IMR-90 (cell line): ENCODE measurements around the gene UBAC1. TPM values are rescaled to one million over a fixed set of nuclear protein-coding genes. Genes with fewer than 3 reads are reported as not detected.

Source experiments
- ATAC-seq: fragments of 200-7000 bp; cut with Tn5 transposase; 2 replicates; pipeline ENCODE4 v1.9.1; 2020; ENCODE audit warnings: low read depth, mild to moderate bottlenecking, moderate library complexity
- BruUV-seq: library from RNA; stranded (reverse); fragments of 400-500 nt; replicated peaks from 2 replicates; lab custom pipeline; 2021; lab: Mats Ljungman, UMichigan
- CTCF ChIA-PET: fragments of 300-600 bp; formaldehyde crosslinking; extraction: SDS; loops from one replicate; lab custom pipeline; 2021; ENCODE audit warnings: antibody characterized with exemption; lab: Yijun Ruan, JAX
- POLR2A ChIA-PET: fragments of 300-600 bp; sonication (Branson Sonifier 250); formaldehyde crosslinking; loops from one replicate; lab custom pipeline; 2022; ENCODE audit warnings: antibody characterized with exemption; ENCODE audit not compliant: unreplicated experiment; lab: Charles Lee
- DNase-seq: peaks from one replicate; pipeline ENCODE4 v3.0.0; 2013
- H2AFZ ChIP-seq: replicated peaks from 2 replicates; pipeline ENCODE3; 2013; ENCODE audit warnings: low read length, mild to moderate bottlenecking; ENCODE audit not compliant: poor library complexity
- H2AK5ac ChIP-seq: 2 replicates; pipeline ENCODE4 v1.6.1; 2013; ENCODE audit warnings: low read depth, low read length, inconsistent platforms
- H2AK9ac ChIP-seq: replicated peaks from 2 replicates; pipeline ENCODE3; 2013; ENCODE audit warnings: mild to moderate bottlenecking, low read depth, low read length, moderate library complexity; ENCODE audit not compliant: poor library complexity
- H2BK120ac ChIP-seq: 2 replicates; pipeline ENCODE4 v1.6.1; 2013; ENCODE audit warnings: low read depth, low read length, inconsistent platforms
- H2BK15ac ChIP-seq: 3 replicates; pipeline ENCODE4 v1.6.1; 2013; ENCODE audit warnings: low read depth, low read length, inconsistent platforms
- H2BK20ac ChIP-seq: 2 replicates; pipeline ENCODE4 v1.6.1; 2013; ENCODE audit warnings: low read depth, mild to moderate bottlenecking, inconsistent platforms, low read length, moderate library complexity
- H2BK5ac ChIP-seq: 2 replicates; pipeline ENCODE4 v1.6.1; 2013; ENCODE audit warnings: mild to moderate bottlenecking, low read depth, low read length, inconsistent platforms; ENCODE audit not compliant: poor library complexity, severe bottlenecking
- H3K14ac ChIP-seq: replicated peaks from 2 replicates; pipeline ENCODE4 v1.6.1; 2013; ENCODE audit warnings: low read depth, low read length, inconsistent platforms
- H3K18ac ChIP-seq: 2 replicates; pipeline ENCODE4 v1.6.1; 2013; ENCODE audit warnings: low read depth, low read length, control low read depth
- H3K23ac ChIP-seq: 2 replicates; pipeline ENCODE4 v1.6.1; 2013; ENCODE audit warnings: low read depth, low read length, inconsistent platforms
- H3K27ac ChIP-seq: 2 replicates; pipeline ENCODE4 v1.5.1; 2013; ENCODE audit warnings: mild to moderate bottlenecking, control low read depth, low read length; ENCODE audit not compliant: insufficient read depth
- H3K27me3 ChIP-seq: 2 replicates; pipeline ENCODE4 v1.6.1; 2013; ENCODE audit warnings: low read length; ENCODE audit not compliant: control insufficient read depth, insufficient read depth
- H3K36me3 ChIP-seq: 2 replicates; pipeline ENCODE4 v1.6.1; 2013; ENCODE audit warnings: low read length, mixed read lengths; ENCODE audit not compliant: control insufficient read depth, insufficient read depth
- H3K4ac ChIP-seq: 2 replicates; pipeline ENCODE4 v1.6.1; 2013; ENCODE audit warnings: low read depth, low read length, inconsistent platforms
- H3K4me1 ChIP-seq: 2 replicates; pipeline ENCODE4 v1.6.1; 2013; ENCODE audit warnings: low read length, mixed read lengths; ENCODE audit not compliant: control insufficient read depth, insufficient read depth
- H3K4me2 ChIP-seq: 2 replicates; pipeline ENCODE4 v1.6.1; 2013; ENCODE audit warnings: low read depth, mild to moderate bottlenecking, control low read depth, low read length, moderate library complexity
- H3K4me3 ChIP-seq: 2 replicates; pipeline ENCODE4 v1.5.1; 2013; ENCODE audit warnings: low read depth, mild to moderate bottlenecking, control low read depth, low read length, moderate library complexity; ENCODE audit not compliant: insufficient read depth
- H3K56ac ChIP-seq: 2 replicates; pipeline ENCODE4 v1.6.1; 2013; ENCODE audit warnings: low read length, inconsistent platforms; ENCODE audit not compliant: insufficient read depth; ENCODE audit errors: extremely low read depth
- H3K79me1 ChIP-seq, 2 experiments: 2 replicates each; pipeline ENCODE4 v1.6.1; 2013; ENCODE audit warnings: low read length in 2 of 2, inconsistent platforms in 1 of 2, low read depth in 1 of 2
- H3K9ac ChIP-seq: 2 replicates; pipeline ENCODE4 v1.6.1; 2013; ENCODE audit warnings: low read depth, low read length, control low read depth
- H3K9me1 ChIP-seq: 2 replicates; pipeline ENCODE4 v1.6.1; 2013; ENCODE audit warnings: low read length, inconsistent platforms; ENCODE audit not compliant: insufficient read depth
- H3K9me3 ChIP-seq: 2 replicates; pipeline ENCODE4 v1.6.1; 2013; ENCODE audit warnings: low read length; ENCODE audit not compliant: control insufficient read depth, insufficient read depth
- H4K20me1 ChIP-seq: 2 replicates; pipeline ENCODE4 v1.6.1; 2013; ENCODE audit warnings: low read length, inconsistent platforms; ENCODE audit not compliant: insufficient read depth
- H4K5ac ChIP-seq: 2 replicates; pipeline ENCODE4 v1.6.1; 2013; ENCODE audit warnings: mild to moderate bottlenecking, low read depth, low read length, control low read depth
- H4K8ac ChIP-seq, 2 experiments: 2 replicates each; pipeline ENCODE4 v1.6.1; 2013; ENCODE audit warnings: low read depth in 2 of 2, low read length in 2 of 2, control low read depth in 1 of 2, inconsistent platforms in 1 of 2
- H4K91ac ChIP-seq: 2 replicates; pipeline ENCODE4 v1.6.1; 2013; ENCODE audit warnings: low read depth, low read length, inconsistent platforms; ENCODE audit not compliant: insufficient read depth
- BHLHE40 ChIP-seq: fragments of 150-350 bp; IDR thresholded peaks from 2 replicates; pipeline ENCODE4 v1.6.1; 2016; ENCODE audit warnings: mild to moderate bottlenecking, low read depth, low read length
- ELK1 ChIP-seq: fragments of 150-350 bp; IDR thresholded peaks from 2 replicates; pipeline ENCODE4 v1.6.1; 2016; ENCODE audit warnings: low read depth, mild to moderate bottlenecking, low read length, moderate library complexity, borderline replicate concordance
- MXI1 ChIP-seq: IDR thresholded peaks from 2 replicates; pipeline ENCODE4 v1.6.1; 2012; ENCODE audit warnings: low read depth, mild to moderate bottlenecking, low read length, moderate library complexity, borderline replicate concordance
- RAD21 ChIP-seq: IDR thresholded peaks from 2 replicates; pipeline ENCODE4 v1.6.1; 2012; ENCODE audit warnings: low read length, improper control_type of control experiment
- SMC3 ChIP-seq: fragments of 150-350 bp; IDR thresholded peaks from 2 replicates; pipeline ENCODE4 v1.6.1; 2016; ENCODE audit warnings: low read depth, mild to moderate bottlenecking, antibody characterized with exemption, low read length, moderate library complexity
- WGBS, 2 experiments: methylation state at CpG; one replicate each; pipeline versions ENCODE4 v1.1.5 to v1.1.7; 2013; ENCODE audit warnings: missing lambda C conversion rate in 2 of 2; ENCODE audit not compliant: insufficient read length in 1 of 2; ENCODE audit errors: extremely low coverage in 2 of 2; 5-methylcytosine and 5-hydroxymethylcytosine counted together
- dilution Hi-C: fragments of 300-500 bp; cut with HindIII; formaldehyde crosslinking; loops from one replicate; pipeline ENCODE4 v1.14.3; 2018; ENCODE audit warnings: low sequenced_read_pairs; ENCODE audit not compliant: unreplicated experiment
- in situ Hi-C: fragments of 300-500 bp; cut with MboI; formaldehyde crosslinking; loops from 3 replicates; pipeline ENCODE4 v1.14.3; 2019; ENCODE audit warnings: low sequenced_read_pairs, inconsistent platforms, mixed read lengths
- intact Hi-C: fragments of 100-400 bp; cut with micrococcal nuclease; formaldehyde crosslinking; loops from 2 replicates; pipeline ENCODE4 v1.10.0; 2022
- polyA plus RNA-seq, 3 experiments: library from polyadenylated mRNA; depleted of rRNA; stranded (reverse); fragments of >200 nt; gene quantifications; 2 replicates each; pipeline ENCODE4 v1.2.3, GENCODE V29; 2012; ENCODE audit warnings: low replicate concordance in 1 of 3
- total RNA-seq: library from RNA; depleted of rRNA; stranded (reverse); fragments of >200 nt; gene quantifications from 2 replicates; pipeline ENCODE4 v1.2.3, GENCODE V29; 2012
- TF ChIP-seq, protein P1 (sequence below): conservative IDR thresholded peaks from 2 replicates; pipeline ENCODE4 v1.5.1; 2012; ENCODE audit warnings: mild to moderate bottlenecking, low read depth, low read length, improper control_type of control experiment

UBAC1 gene
- total and polyA plus RNA-seq, 2 of the 4 experiments (the other 2 are of a cell fraction) = 25.3 to 33.9 TPM

DNA sequence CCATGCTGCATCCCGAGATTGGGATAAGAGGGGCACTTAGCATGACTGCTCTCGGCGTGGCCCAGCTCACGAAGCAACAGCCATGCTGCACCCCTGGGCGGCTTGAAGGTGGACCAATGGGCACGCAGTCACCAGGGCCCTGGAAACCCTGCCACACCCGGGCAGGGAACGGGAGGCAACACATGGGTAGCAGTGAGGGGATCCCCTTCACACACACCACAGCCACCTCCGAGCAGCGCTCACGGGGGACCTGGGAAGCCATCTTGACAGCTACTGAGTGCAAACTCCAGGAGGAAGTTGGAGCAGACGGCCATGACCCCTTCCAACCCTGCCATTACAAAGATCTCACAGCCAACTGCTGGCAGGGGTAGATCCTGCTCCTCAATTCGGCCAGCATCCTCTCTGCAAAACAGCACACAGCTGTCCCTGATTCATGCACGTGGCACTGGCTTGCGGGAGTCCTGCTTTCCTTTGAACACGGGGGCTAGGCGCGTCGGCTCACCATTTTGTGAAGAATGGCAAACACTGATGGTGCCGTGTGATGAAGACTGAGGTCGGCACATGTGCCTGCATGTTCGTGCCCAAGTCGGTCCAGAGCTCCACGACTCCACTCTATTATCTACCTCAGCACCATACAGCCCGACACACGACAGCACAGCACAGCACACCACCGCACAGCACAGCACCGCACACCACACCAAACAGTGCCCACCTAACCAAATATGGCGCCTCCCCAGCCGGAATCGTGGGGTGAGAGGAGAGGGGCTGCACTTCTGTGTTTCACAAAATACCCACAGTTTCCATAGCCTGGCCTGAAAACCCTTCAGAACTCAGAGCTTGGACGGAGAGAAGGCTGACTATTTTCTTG lies 5.0 kb downstream of the UBAC1 start (continued):
- TF ChIP-seq MXI1 = no peak

DNA sequence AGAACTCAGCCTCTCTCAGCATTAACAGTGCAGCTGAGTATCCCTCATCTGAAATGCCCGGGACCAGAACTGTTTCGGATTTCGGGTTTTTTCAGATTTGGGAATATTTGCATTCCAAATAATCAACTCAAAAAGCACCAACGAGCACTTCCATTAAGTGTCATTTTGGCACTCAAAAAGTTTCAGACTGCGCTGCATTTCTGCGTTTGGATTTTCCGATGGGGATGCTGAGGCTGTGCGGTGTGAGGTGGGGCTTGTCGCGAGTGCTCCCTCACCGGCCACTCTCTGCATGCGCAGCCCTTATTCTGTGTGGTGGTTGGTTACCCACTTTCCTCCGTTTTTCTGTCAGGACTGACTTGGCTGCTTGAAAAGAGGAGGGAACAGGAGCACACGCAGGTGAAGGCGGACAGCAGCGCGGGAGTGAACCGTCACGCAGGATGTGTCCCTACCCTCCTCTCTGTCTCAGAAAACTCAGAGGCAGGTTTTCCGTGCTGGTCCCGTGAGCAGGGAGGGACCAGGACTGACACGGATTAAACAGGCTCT lies 8.4 kb downstream of the UBAC1 start:
- Histone ChIP-seq H3K14ac (peak overlapping the region; percentile 35), H2BK5ac (peak overlapping the region; percentile 76), H3K23ac (peak overlapping the region; percentile 23; the same call in 1 of the 2 replicates), H4K91ac (0 out of 2 replicates have a peak overlapping the region, but pooled peaks have one; percentile 8), H3K36me3 (peaks cover 22% of the 10 kb centered on the region), H3K4ac (peak overlapping the region; percentile 81), H3K56ac (no peak overlapping the region), H3K9ac (no peak overlapping the region; the same call in 1 of the 2 replicates), H3K27ac (peak overlapping the region; percentile 71), H2BK15ac (no peak overlapping the region), H4K8ac (peak overlapping the region in 1 of 2 experiments; percentile 41; a peak in 1 of 4 replicates), H2BK120ac (peak overlapping the region; percentile 57; the same call in 1 of the 2 replicates), H3K79me1 (peaks cover 13 to 67% of the 10 kb centered on the region in 2 experiments; a peak in 3 of 4 replicates), H3K4me3 (no peak overlapping the region), H3K4me2 (no peak overlapping the region), H3K4me1 (peaks cover 7% of the 10 kb centered on the region), H3K9me3 (no peaks in the 10 kb centered on the region), H3K18ac (no peak overlapping the region), H4K5ac (no peak overlapping the region), H2AK5ac (peak overlapping the region; percentile 72), H2AFZ (peak overlapping the region; percentile 86), H2BK20ac (peak overlapping the region; percentile 69; the same call in 1 of the 2 replicates), H4K20me1 (peaks cover 17% of the 10 kb centered on the region), H2AK9ac (peak overlapping the region; percentile 48), H3K9me1 (peaks cover 11% of the 10 kb centered on the region), H3K27me3 (no peaks in the 10 kb centered on the region)
- DNase-seq (no peak), ATAC-seq (no peak)
- BruUV-seq = no TSS peak
- POLR2A ChIA-PET = no interaction called here
- TF ChIP-seq SMC3 = no peak
- TF ChIP-seq RAD21 = no peak
- TF ChIP-seq, protein P1, sequence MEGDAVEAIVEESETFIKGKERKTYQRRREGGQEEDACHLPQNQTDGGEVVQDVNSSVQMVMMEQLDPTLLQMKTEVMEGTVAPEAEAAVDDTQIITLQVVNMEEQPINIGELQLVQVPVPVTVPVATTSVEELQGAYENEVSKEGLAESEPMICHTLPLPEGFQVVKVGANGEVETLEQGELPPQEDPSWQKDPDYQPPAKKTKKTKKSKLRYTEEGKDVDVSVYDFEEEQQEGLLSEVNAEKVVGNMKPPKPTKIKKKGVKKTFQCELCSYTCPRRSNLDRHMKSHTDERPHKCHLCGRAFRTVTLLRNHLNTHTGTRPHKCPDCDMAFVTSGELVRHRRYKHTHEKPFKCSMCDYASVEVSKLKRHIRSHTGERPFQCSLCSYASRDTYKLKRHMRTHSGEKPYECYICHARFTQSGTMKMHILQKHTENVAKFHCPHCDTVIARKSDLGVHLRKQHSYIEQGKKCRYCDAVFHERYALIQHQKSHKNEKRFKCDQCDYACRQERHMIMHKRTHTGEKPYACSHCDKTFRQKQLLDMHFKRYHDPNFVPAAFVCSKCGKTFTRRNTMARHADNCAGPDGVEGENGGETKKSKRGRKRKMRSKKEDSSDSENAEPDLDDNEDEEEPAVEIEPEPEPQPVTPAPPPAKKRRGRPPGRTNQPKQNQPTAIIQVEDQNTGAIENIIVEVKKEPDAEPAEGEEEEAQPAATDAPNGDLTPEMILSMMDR = no peak
- TF ChIP-seq BHLHE40 = no peak
- no peak for TF ChIP-seq MXI1
- TF ChIP-seq ELK1 = no peak
- WGBS, 2 experiments = 100% methylated on average over 10 of the region's 22 CpGs; no CpG with 5 or more reads in 1 of the 2 experiments
- in situ Hi-C loops = no loop called here
- CTCF ChIA-PET = no interaction called here
- dilution Hi-C loops = no loop called here
- intact Hi-C loops = no loop called here
